Stimulated activated CD8-positive, alpha-beta memory T cell treated with anti-CD3 and anti-CD28 coated beads, Interleukin-2, amount 100 ng/mL, for 48 hours (primary cell): Measurements from ENCODE around the gene SERPINI2.
"Not testable (repeated sequence)": the region's sequence is repeated elsewhere in the genome, so short reads cannot be mapped to it uniquely, and the experiment has no call there.

Source experiments
- DNase-seq, 2 donors: peaks; one replicate each; pipeline ENCODE4 v3.0.0-alpha.2; 2020; ENCODE audit warnings: low read depth in 2 of 2

The SERPINI2 gene

GRCh38 chr3:167450195-167450594 is 23.6 kb downstream of the SERPINI2 start:
- no peak for DNase-seq

- DNase-seq, result no peak
These were observed 28.4 kb downstream of the SERPINI2 start for GRCh38 chr3:167445491-167445890.

- no peak for DNase-seq
These were observed 32.6 kb downstream of the SERPINI2 start for GRCh38 chr3:167441256-167441655.

GRCh38 chr3:167437428-167438139 is 36.3 kb downstream of the SERPINI2 start:
- DNase-seq, result no peak

GRCh38 chr3:167426962-167427361 is 46.9 kb downstream of the SERPINI2 start:
- not testable (repeated sequence) for DNase-seq

- DNase-seq, result not testable (repeated sequence)
These were observed 51.4 kb downstream of the SERPINI2 start for GRCh38 chr3:167422396-167422795.

- DNase-seq, result no peak
These were observed 64.2 kb downstream of the SERPINI2 start for GRCh38 chr3:167409611-167410010.

- DNase-seq, result peak in 1 of 2 donors; percentile 3
These were observed 66.9 kb downstream of the SERPINI2 start for GRCh38 chr3:167406876-167407492.

- no peak for DNase-seq
These were observed 76.0 kb downstream of the SERPINI2 start for GRCh38 chr3:167397826-167398225.

- no peak for DNase-seq
These were observed 77.8 kb downstream of the SERPINI2 start for GRCh38 chr3:167396075-167396474.

- DNase-seq, result no peak
These were observed 79.8 kb downstream of the SERPINI2 start for GRCh38 chr3:167394003-167394402.
